ENCODE measurements around the gene SSH3. TPM values are rescaled to one million over a fixed set of nuclear protein-coding genes. Genes with fewer than 3 reads are reported as not detected.
A peak's percentile ranks its signal among the peaks of the same experiment; 100 is the strongest.

SSH3 gene
- total RNA-seq, 1 experiment from 2014 or later = 89.6 TPM

GRCh38 chr11:67354075-67355022, 51.0 kb downstream of the SSH3 start:
- peak; percentile 91 to 97 for DNase-seq
- ChIA-PET CTCF (interaction anchor here (0.6 to 17.9 kb wide), 8 partner anchors 8 to 259 kb away, joined by 3 to 775 read pairs (median 14); partner anchors contain the start of genes CLCF1, PPP1CA and RAD9A), POLR2A (interaction anchor here (1.0 to 2.7 kb wide), 7 partner anchors 19 to 82 kb away, joined by 3 to 31 read pairs (median 5); partner anchors contain the start of genes CLCF1, PPP1CA and RAD9A)
- Histone ChIP-seq H3K4me1 (peaks cover 45% of the 10 kb centered on the region), H3K36me3 (ENCODE audit: control insufficient read depth, insufficient read depth, low read length) (no peaks in the 10 kb centered on the region), H3K4me3 (ENCODE audit: low read depth, low read length) (peak overlapping the region; percentile 50), H3K27me3 (replicated peaks; ENCODE audit: control insufficient read depth, insufficient read depth, low read length) (no peaks in the 10 kb centered on the region), H3K9me3 (no peaks in the 10 kb centered on the region)
- intact Hi-C loops (cut with micrococcal nuclease; ENCODE audit: unreplicated experiment) = loop anchor here (1.0 to 5.0 kb wide), 2 partner anchors 8 to 228 kb away; partner anchors contain the start of gene GSTP1
- BruUV-seq (replicated peaks) = TSS peak; percentile 96
- Mint-ChIP-seq H3K27ac (ENCODE audit: unreplicated experiment) (peak overlapping the region; percentile 81), H3K4me3 (ENCODE audit: unreplicated experiment) (peak overlapping the region; percentile 83), H3K27me3 (ENCODE audit: insufficient read depth, unreplicated experiment) (no peaks in the 10 kb centered on the region), H3K36me3 (ENCODE audit: insufficient read depth, unreplicated experiment) (peaks cover 16% of the 10 kb centered on the region), H3K4me1 (ENCODE audit: low read depth, unreplicated experiment) (peaks cover 18% of the 10 kb centered on the region), H3K9me3 (ENCODE audit: unreplicated experiment) (no peaks in the 10 kb centered on the region)
- peak; percentile 21 to 24 for TF ChIP-seq CTCF (IDR thresholded peaks at IDR 0.05; ENCODE audit: insufficient read depth in 1 of 2, low read depth in 1 of 2, low read length in 1 of 2, severe bottlenecking in 1 of 2, unreplicated experiment in 1 of 2)

- Histone ChIP-seq H3K4me1 (peaks cover 45% of the 10 kb centered on the region), H3K9me3 (no peaks in the 10 kb centered on the region), H3K27me3 (replicated peaks; ENCODE audit: control insufficient read depth, insufficient read depth, low read length) (no peaks in the 10 kb centered on the region), H3K4me3 (ENCODE audit: low read depth, low read length) (0 out of 2 replicates have a peak overlapping the region, but pooled peaks have one; percentile 5), H3K36me3 (ENCODE audit: control insufficient read depth, insufficient read depth, low read length) (no peaks in the 10 kb centered on the region)
- POLR2A ChIA-PET = interaction anchor here (0.9 to 1.7 kb wide), 3 partner anchors 19 to 113 kb away, joined by 3 to 8 read pairs (median 8); partner anchors contain the start of genes CLCF1 and PPP1CA
- H3K4me1 Mint-ChIP-seq (ENCODE audit: low read depth, unreplicated experiment) = peaks cover 14% of the 10 kb centered on the region
- peak overlapping the region; percentile 83 for H3K4me3 Mint-ChIP-seq (ENCODE audit: unreplicated experiment)
- CTCF ChIA-PET = interaction anchor here (0.7 to 17.9 kb wide), 7 partner anchors 10 to 238 kb away, joined by 3 to 775 read pairs (median 14); partner anchors contain the start of genes CLCF1, PPP1CA and RAD9A
- no TSS peak for BruUV-seq (replicated peaks)
- peaks cover 16% of the 10 kb centered on the region for H3K36me3 Mint-ChIP-seq (ENCODE audit: insufficient read depth, unreplicated experiment)
- H3K27me3 Mint-ChIP-seq (ENCODE audit: insufficient read depth, unreplicated experiment) = no peaks in the 10 kb centered on the region
- intact Hi-C loops (cut with micrococcal nuclease; ENCODE audit: unreplicated experiment) = no loop called here
- H3K27ac Mint-ChIP-seq (ENCODE audit: unreplicated experiment) = peak overlapping the region; percentile 81
- no peaks in the 10 kb centered on the region for H3K9me3 Mint-ChIP-seq (ENCODE audit: unreplicated experiment)
- peak in 1 of 2 experiments; percentile 46 for DNase-seq
- TF ChIP-seq CTCF (IDR thresholded peaks at IDR 0.05; ENCODE audit: insufficient read depth in 1 of 2, low read depth in 1 of 2, low read length in 1 of 2, severe bottlenecking in 1 of 2, unreplicated experiment in 1 of 2) = no peak
These were observed 51.9 kb downstream of the SSH3 start for GRCh38 chr11:67355023-67355793.
